ENCODE data around the gene RSRC1. TPM values are rescaled to one million over a fixed set of nuclear protein-coding genes. Genes with fewer than 3 reads are reported as not detected.
A peak's percentile ranks its signal among the peaks of the same experiment; 100 is the strongest.

Gene RSRC1
- total RNA-seq, 1 experiment from 2014 or later = 37.9 TPM

DNA sequence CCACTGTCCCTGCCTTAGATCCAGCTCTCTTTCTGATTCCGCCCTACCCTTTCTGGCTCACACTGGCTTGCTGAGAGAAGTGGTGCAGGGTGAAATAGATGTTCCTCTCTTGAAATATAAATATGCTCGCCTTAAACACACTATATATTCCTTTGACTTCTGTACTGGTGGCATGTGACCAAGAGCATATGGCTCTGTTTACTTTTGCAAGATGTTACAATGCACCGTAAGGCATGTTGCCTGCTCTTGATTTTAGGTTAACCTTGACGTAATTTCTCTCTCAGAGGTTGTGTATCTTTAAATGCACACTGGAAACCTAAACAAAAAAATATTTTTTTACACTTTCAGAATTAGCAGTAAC is 749 bp downstream of the RSRC1 start:
- no peaks in the 10 kb centered on the region; the same call in 1 of the 2 replicates for H3K79me2 ChIP-seq (ENCODE audit: insufficient read depth, low read length)
- no peak overlapping the region for H4K5ac ChIP-seq (ENCODE audit: insufficient read length, low read depth, low read length)
- no peak overlapping the region for H2AK5ac ChIP-seq (ENCODE audit: insufficient read length, low read length)
- no peak overlapping the region for H3K27ac ChIP-seq (ENCODE audit: insufficient read length, low read depth, low read length)
- H2AFZ ChIP-seq (ENCODE audit: low read length) = no peak overlapping the region
- H3K23me2 ChIP-seq (ENCODE audit: insufficient read length, low read depth, low read length, poor library complexity, severe bottlenecking) = peaks cover 24% of the 10 kb centered on the region
- Mint-ChIP-seq H3K4me1 (peaks cover 22 to 37% of the 10 kb centered on the region in 2 experiments), H3K4me3 (peak overlapping the region; percentile 80 to 91), H3K36me3 (ENCODE audit: insufficient read depth in 1 of 3, low read depth in 3 of 3) (peaks cover 14 to 19% (median 14%) of the 10 kb centered on the region in 3 experiments), H3K27me3 (ENCODE audit: low read depth) (peaks cover 43% of the 10 kb centered on the region), H3K27ac (peak overlapping the region; percentile 91 to 97 (median 96); a peak in 4 of 7 replicates), H3K9me3 (peaks cover 10 to 11% of the 10 kb centered on the region in 2 experiments)
- DNase-seq = no peak
- H3K14ac ChIP-seq (ENCODE audit: insufficient read depth, low read length) = no peak overlapping the region
- no peak overlapping the region for H4K8ac ChIP-seq (replicated peaks; ENCODE audit: insufficient read length, low read depth, low read length)
- H3K4ac ChIP-seq (ENCODE audit: low read depth, low read length) = no peak overlapping the region
- H3K27me3 ChIP-seq (ENCODE audit: insufficient read depth, low read length) = peaks cover 17% of the 10 kb centered on the region; the same call in 1 of the 2 replicates
- H3K4me2 ChIP-seq (ENCODE audit: insufficient read depth, insufficient read length, low read length) = peak overlapping the region; percentile 77
- H3K23ac ChIP-seq (ENCODE audit: insufficient read length, low read depth, low read length) = no peak overlapping the region
- H3K9me3 ChIP-seq (ENCODE audit: control insufficient read depth, low read depth, low read length) = no peaks in the 10 kb centered on the region
- H4K20me1 ChIP-seq (ENCODE audit: control insufficient read depth, insufficient read depth, insufficient read length) = no peaks in the 10 kb centered on the region
- no peaks in the 10 kb centered on the region for H3K79me1 ChIP-seq (ENCODE audit: insufficient read depth, low read depth, low read length, poor library complexity, severe bottlenecking)
- no peaks in the 10 kb centered on the region for H3K4me1 ChIP-seq (ENCODE audit: insufficient read depth, low read length)
- no peak overlapping the region for H3T11ph ChIP-seq (ENCODE audit: low read length)
- no peak overlapping the region for H2BK5ac ChIP-seq (ENCODE audit: insufficient read length, low read length)
- H3K56ac ChIP-seq (ENCODE audit: insufficient read length, low read depth, low read length) = no peak overlapping the region
- no peak overlapping the region for H2BK12ac ChIP-seq (ENCODE audit: insufficient read length, low read depth, low read length)
- peak overlapping the region; percentile 60 for H3K9ac ChIP-seq (ENCODE audit: extremely low read depth, insufficient read length, low read length)
- H4K91ac ChIP-seq (ENCODE audit: insufficient read length, low read depth, low read length) = no peak overlapping the region
- no peak overlapping the region for H3K18ac ChIP-seq (ENCODE audit: insufficient read length, low read depth, low read length)
- no peak overlapping the region for H2BK120ac ChIP-seq (ENCODE audit: low read depth, low read length, poor library complexity, severe bottlenecking)
- no peak overlapping the region for H2BK20ac ChIP-seq (ENCODE audit: low read depth, low read length, poor library complexity, severe bottlenecking)
- no peak overlapping the region for H2BK15ac ChIP-seq (ENCODE audit: low read depth, low read length)
- no peak for TF ChIP-seq CTCF (conservative IDR thresholded peaks at IDR 0.05)
- WGBS (ENCODE audit: extremely low coverage, insufficient read length, low lambda C conversion rate) = no CpG with 5 or more reads among the region's 4 CpGs
